Activated T-cell treated with anti-CD3 and anti-CD28 coated beads, Interleukin-2, amount 50 U/mL, for 24 hours (primary cell): Measurements from ENCODE around the gene ALK.

Source experiments
- DNase-seq: peaks from one replicate; pipeline ENCODE4 v3.0.0-alpha.2; 2020
- H3K27ac Mint-ChIP-seq: 2 replicates; pipeline ENCODE4 v1.8.0; 2020; ENCODE audit warnings: mild to moderate bottlenecking, mixed read lengths
- H3K27me3 Mint-ChIP-seq: 2 replicates; pipeline ENCODE4 v1.8.0; 2020; ENCODE audit warnings: mixed read lengths
- H3K36me3 Mint-ChIP-seq: 2 replicates; pipeline ENCODE4 v1.8.0; 2020; ENCODE audit warnings: low read depth, mixed read lengths
- H3K4me1 Mint-ChIP-seq: 2 replicates; pipeline ENCODE4 v1.8.0; 2020; ENCODE audit warnings: low read depth, mixed read lengths
- H3K4me3 Mint-ChIP-seq: 2 replicates; pipeline ENCODE4 v1.8.0; 2020; ENCODE audit warnings: mild to moderate bottlenecking, moderate library complexity, mixed read lengths
- H3K9me3 Mint-ChIP-seq: 2 replicates; pipeline ENCODE4 v1.8.0; 2020; ENCODE audit warnings: mixed read lengths

Gene ALK

GRCh38 chr2:29215739-29216608 lies 705.4 kb downstream of the ALK start:
- Mint-ChIP-seq H3K4me1 (peaks cover 1% of the 10 kb centered on the region), H3K27me3 (no peaks in the 10 kb centered on the region), H3K9me3 (no peaks in the 10 kb centered on the region), H3K36me3 (no peaks in the 10 kb centered on the region), H3K4me3 (no peak overlapping the region), H3K27ac (no peak overlapping the region)
- no peak for DNase-seq

- Mint-ChIP-seq H3K36me3 (no peaks in the 10 kb centered on the region), H3K27me3 (no peaks in the 10 kb centered on the region), H3K4me1 (peaks cover 1% of the 10 kb centered on the region), H3K9me3 (no peaks in the 10 kb centered on the region), H3K4me3 (no peak overlapping the region), H3K27ac (no peak overlapping the region)
- no peak for DNase-seq
Measured at GRCh38 chr2:29215073-29215472, 706.3 kb downstream of the ALK start.

GRCh38 chr2:29213888-29214291 lies 707.5 kb downstream of the ALK start:
- H3K4me1 Mint-ChIP-seq, result peaks cover 1% of the 10 kb centered on the region
- H3K27ac Mint-ChIP-seq, result no peak overlapping the region
- no peaks in the 10 kb centered on the region for H3K36me3 Mint-ChIP-seq
- DNase-seq, result no peak
- no peak overlapping the region for H3K4me3 Mint-ChIP-seq
- no peaks in the 10 kb centered on the region for H3K27me3 Mint-ChIP-seq
- no peaks in the 10 kb centered on the region for H3K9me3 Mint-ChIP-seq

DNA sequence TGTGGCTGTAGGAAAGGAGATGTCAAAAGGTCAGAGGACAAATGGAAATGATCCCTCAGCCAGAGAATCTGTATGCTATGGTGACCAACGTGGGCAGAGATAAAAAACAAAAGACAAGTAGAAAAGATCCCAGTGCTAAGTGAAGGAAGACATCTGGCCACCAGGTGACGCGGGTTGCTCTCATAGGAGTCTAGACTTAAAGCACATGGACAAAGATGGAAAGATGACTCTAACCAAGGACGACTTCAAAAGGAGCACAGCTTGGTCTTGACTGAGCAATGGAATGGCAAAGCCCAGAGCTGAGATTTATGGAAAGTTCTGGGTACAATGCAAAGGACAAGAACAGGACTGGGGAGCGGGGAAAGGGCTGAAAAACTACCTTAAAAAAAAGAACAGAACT lies 709.4 kb downstream of the ALK start:
- H3K36me3 Mint-ChIP-seq, result no peaks in the 10 kb centered on the region
- no peak overlapping the region for H3K4me3 Mint-ChIP-seq
- DNase-seq, result no peak
- no peaks in the 10 kb centered on the region for H3K9me3 Mint-ChIP-seq
- peaks cover 1% of the 10 kb centered on the region for H3K4me1 Mint-ChIP-seq
- no peaks in the 10 kb centered on the region for H3K27me3 Mint-ChIP-seq
- H3K27ac Mint-ChIP-seq, result no peak overlapping the region

GRCh38 chr2:29209551-29209950 lies 711.8 kb downstream of the ALK start:
- H3K27me3 Mint-ChIP-seq, result no peaks in the 10 kb centered on the region
- no peak for DNase-seq
- H3K9me3 Mint-ChIP-seq, result no peaks in the 10 kb centered on the region
- H3K36me3 Mint-ChIP-seq, result peaks cover 2% of the 10 kb centered on the region
- H3K4me1 Mint-ChIP-seq, result peaks cover 1% of the 10 kb centered on the region
- no peak overlapping the region for H3K27ac Mint-ChIP-seq
- no peak overlapping the region for H3K4me3 Mint-ChIP-seq

GRCh38 chr2:29207352-29208148 lies 713.8 kb downstream of the ALK start:
- H3K36me3 Mint-ChIP-seq, result peaks cover 2% of the 10 kb centered on the region
- H3K9me3 Mint-ChIP-seq, result no peaks in the 10 kb centered on the region
- no peaks in the 10 kb centered on the region for H3K27me3 Mint-ChIP-seq
- H3K27ac Mint-ChIP-seq, result no peak overlapping the region
- DNase-seq, result no peak
- H3K4me1 Mint-ChIP-seq, result no peaks in the 10 kb centered on the region
- H3K4me3 Mint-ChIP-seq, result no peak overlapping the region

DNA sequence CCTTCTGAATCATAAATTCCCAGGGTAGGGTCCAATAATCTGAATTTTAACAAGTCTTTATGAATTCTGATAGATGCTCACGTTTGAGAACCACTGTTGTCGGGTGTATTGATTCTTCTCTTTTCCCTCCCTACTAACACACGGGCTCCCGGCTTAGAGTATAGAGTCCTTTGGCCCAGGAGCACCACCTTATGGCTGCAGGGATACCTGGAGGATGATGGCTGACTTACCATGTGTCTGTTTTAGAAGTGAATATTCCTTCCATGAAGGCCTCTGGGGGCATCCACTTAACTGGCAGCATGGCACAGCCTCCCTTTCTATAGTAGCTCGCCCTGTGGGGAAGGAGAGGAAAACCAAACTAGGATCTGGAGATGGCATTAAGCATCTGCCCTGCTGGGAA lies 714.4 kb downstream of the ALK start:
- Mint-ChIP-seq H3K4me3 (no peak overlapping the region), H3K4me1 (no peaks in the 10 kb centered on the region), H3K27me3 (no peaks in the 10 kb centered on the region), H3K27ac (no peak overlapping the region), H3K9me3 (no peaks in the 10 kb centered on the region), H3K36me3 (peaks cover 2% of the 10 kb centered on the region)
- DNase-seq, result no peak

DNA sequence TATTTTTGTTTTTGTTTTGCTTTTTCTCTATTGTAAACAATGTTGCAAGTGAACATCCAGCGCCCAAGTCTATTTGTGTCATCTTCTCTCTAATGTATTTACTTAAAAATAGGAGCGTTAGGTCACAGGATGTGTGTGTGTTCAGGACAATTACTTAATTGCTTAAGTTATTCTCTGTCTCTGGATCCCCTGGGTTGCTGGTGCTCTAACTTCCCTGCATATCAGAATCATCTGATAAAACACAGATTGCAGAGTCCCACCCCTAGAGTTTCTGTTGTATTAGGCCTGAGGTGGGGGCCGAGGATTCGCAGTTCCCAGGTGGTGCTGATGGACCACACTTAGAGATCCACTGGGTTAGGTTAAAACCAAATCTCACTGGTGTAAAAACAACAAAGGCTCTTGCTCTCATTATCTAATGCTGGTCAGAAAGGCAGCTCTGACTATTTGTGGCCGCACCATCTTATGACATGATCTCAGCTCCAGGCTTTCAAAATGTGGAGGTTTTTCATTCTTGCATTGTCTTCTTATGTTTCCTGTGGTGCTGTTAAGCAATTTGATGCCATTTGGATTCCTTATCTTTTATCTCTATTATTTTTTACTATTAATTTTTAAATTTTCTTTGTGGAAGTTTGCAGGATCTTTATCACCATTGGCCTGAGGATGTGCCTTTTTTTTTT lies 718.4 kb downstream of the ALK start:
- DNase-seq, result no peak
- Mint-ChIP-seq H3K4me3 (no peak overlapping the region), H3K27me3 (no peaks in the 10 kb centered on the region), H3K9me3 (no peaks in the 10 kb centered on the region), H3K4me1 (no peaks in the 10 kb centered on the region), H3K36me3 (peaks cover 2% of the 10 kb centered on the region), H3K27ac (no peak overlapping the region)

DNA sequence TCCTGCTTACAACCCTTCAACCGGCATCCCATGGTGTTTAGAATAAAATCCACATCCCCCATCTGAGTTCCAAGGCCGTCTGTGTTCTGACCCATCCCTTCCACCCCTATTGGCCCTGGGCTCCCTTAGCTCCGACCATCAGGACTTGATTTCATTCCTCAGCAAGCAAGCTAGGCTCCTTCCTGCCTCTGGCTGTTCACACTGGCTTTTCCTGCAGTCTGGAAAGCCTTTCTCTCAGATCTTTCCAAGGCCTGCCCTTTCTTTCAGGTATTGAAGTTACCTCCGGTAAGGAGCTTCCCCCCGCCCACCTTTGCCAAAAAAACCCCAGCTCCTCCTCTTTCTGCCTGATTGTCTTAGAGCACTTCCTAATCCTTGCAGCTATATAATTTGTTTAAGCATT lies 719.4 kb downstream of the ALK start:
- no peaks in the 10 kb centered on the region for H3K9me3 Mint-ChIP-seq
- no peak for DNase-seq
- H3K4me1 Mint-ChIP-seq, result no peaks in the 10 kb centered on the region
- H3K4me3 Mint-ChIP-seq, result no peak overlapping the region
- H3K27me3 Mint-ChIP-seq, result no peaks in the 10 kb centered on the region
- H3K27ac Mint-ChIP-seq, result no peak overlapping the region
- H3K36me3 Mint-ChIP-seq, result peaks cover 2% of the 10 kb centered on the region

- no peak overlapping the region for H3K4me3 Mint-ChIP-seq
- H3K27ac Mint-ChIP-seq, result no peak overlapping the region
- H3K9me3 Mint-ChIP-seq, result no peaks in the 10 kb centered on the region
- H3K36me3 Mint-ChIP-seq, result no peaks in the 10 kb centered on the region
- H3K27me3 Mint-ChIP-seq, result no peaks in the 10 kb centered on the region
- peaks cover 2% of the 10 kb centered on the region for H3K4me1 Mint-ChIP-seq
- peak; percentile 82 for DNase-seq
Measured at GRCh38 chr2:29196792-29197788, 724.3 kb downstream of the ALK start.

DNA sequence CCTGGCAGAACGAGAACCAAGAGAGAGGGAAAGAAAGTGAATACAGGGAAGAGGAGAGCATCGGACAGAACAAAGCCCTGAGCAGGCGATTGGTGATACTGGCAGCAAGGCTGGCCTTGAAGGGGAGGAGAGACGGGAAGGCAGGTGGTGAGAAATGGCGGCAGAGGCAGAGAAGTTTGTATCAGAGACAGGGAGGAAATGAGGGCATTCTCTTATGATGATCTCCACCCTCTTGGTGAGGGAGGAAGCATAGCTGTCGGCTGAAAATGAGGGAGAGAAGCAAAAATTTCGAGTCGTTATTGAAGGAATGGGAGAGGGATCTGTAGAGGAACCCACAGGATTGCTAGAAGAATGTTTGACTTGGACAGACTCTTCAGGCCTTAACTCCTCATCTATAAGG lies 725.6 kb downstream of the ALK start:
- Mint-ChIP-seq H3K36me3 (peaks cover 4% of the 10 kb centered on the region), H3K4me3 (no peak overlapping the region), H3K27ac (no peak overlapping the region), H3K27me3 (no peaks in the 10 kb centered on the region), H3K4me1 (peaks cover 2% of the 10 kb centered on the region), H3K9me3 (no peaks in the 10 kb centered on the region)
- no peak for DNase-seq

DNA sequence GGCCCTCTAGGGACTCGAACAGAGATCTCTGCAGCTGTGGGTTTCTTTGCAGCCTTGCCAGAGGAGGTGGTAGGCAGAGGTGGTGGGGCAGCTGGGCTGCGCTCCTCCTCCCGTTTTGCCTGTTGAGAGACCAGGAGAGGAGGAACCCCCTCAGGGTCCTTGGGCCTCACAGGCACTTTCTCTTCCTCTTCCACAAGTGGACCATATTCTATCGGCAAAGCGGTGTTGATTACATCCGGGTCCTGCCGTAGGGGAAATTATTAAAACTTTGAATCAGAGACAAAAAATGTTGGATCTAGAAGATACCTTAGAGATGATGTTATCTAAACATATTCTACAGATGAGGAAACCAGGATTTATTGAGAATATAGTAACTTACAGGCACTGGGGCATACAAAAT lies 727.7 kb downstream of the ALK start:
- no peak for DNase-seq
- Mint-ChIP-seq H3K36me3 (peaks cover 4% of the 10 kb centered on the region), H3K4me3 (no peak overlapping the region), H3K9me3 (no peaks in the 10 kb centered on the region), H3K4me1 (peaks cover 2% of the 10 kb centered on the region), H3K27ac (no peak overlapping the region), H3K27me3 (no peaks in the 10 kb centered on the region)

- H3K4me3 Mint-ChIP-seq, result no peak overlapping the region
- peaks cover 5% of the 10 kb centered on the region for H3K36me3 Mint-ChIP-seq
- H3K4me1 Mint-ChIP-seq, result peaks cover 2% of the 10 kb centered on the region
- no peaks in the 10 kb centered on the region for H3K27me3 Mint-ChIP-seq
- DNase-seq, result no peak
- H3K27ac Mint-ChIP-seq, result no peak overlapping the region
- no peaks in the 10 kb centered on the region for H3K9me3 Mint-ChIP-seq
Measured at GRCh38 chr2:29193111-29193510, 728.3 kb downstream of the ALK start.

DNA sequence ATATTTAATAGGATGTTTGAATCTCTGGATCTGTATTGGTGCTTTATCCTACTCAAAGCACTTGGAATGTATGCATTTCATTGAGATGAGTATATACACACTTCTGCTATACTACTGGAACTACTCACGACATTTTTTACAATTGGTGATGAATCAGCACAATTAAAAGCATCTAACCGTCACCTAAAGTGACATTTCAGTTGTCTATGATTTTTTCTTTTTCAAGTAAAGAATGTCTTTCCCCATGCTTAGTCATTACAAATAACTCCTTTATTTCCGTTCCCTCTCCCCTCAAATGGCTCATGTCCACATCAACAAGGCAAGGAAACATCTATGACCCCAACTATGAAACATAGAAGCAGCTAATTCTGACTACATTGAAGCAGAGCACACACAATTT lies 728.9 kb downstream of the ALK start:
- Mint-ChIP-seq H3K27me3 (no peaks in the 10 kb centered on the region), H3K36me3 (peaks cover 11% of the 10 kb centered on the region), H3K4me3 (no peak overlapping the region), H3K27ac (no peak overlapping the region), H3K4me1 (peaks cover 3% of the 10 kb centered on the region), H3K9me3 (no peaks in the 10 kb centered on the region)
- no peak for DNase-seq
